ENCODE results near the gene GABPB1. TPM values are rescaled to one million over a fixed set of nuclear protein-coding genes. Genes with fewer than 3 reads are reported as not detected.

The GABPB1 gene
- total and polyA plus RNA-seq, 2 experiments from 2014 or later, result 23.3 to 38.7 TPM

GRCh38 chr15:50247819-50248655 is 107.0 kb downstream of the GABPB1 start:
- Histone ChIP-seq H3K4me1 (ENCODE audit: insufficient read depth) (no peaks in the 10 kb centered on the region), H2AFZ (no peak overlapping the region), H3K4me2 (no peak overlapping the region), H3K27ac (no peak overlapping the region), H3K79me2 (no peaks in the 10 kb centered on the region), H3K4me3 (no peak overlapping the region), H3K27me3 (no peaks in the 10 kb centered on the region), H4K20me1 (ENCODE audit: insufficient read depth, poor library complexity, severe bottlenecking) (no peaks in the 10 kb centered on the region), H3K9me3 (ENCODE audit: low read depth) (no peaks in the 10 kb centered on the region), H3K36me3 (replicated peaks; ENCODE audit: insufficient read depth, low read depth) (no peaks in the 10 kb centered on the region), H3K9me2 (replicated peaks; ENCODE audit: insufficient read depth) (no peaks in the 10 kb centered on the region)
- WGBS (ENCODE audit: low lambda C conversion rate, missing lambda C conversion rate), result 87% methylated on average over 14 of the region's 14 CpGs
- no peak for TF ChIP-seq CTCF (IDR thresholded peaks at IDR 0.05; ENCODE audit: poor library complexity)
- TF ChIP-seq EZH2phosphoT487 (IDR thresholded peaks at IDR 0.05; ENCODE audit: low read depth, severe bottlenecking, unreplicated experiment), result no peak
- TF ChIP-seq EZH2 (IDR thresholded peaks at IDR 0.05; ENCODE audit: borderline replicate concordance), result no peak
- DNase-seq (ENCODE audit: low spot score), result peak; percentile 25

GRCh38 chr15:50246631-50247030 is 108.4 kb downstream of the GABPB1 start:
- H3K4me1 ChIP-seq (ENCODE audit: insufficient read depth), result no peaks in the 10 kb centered on the region
- no peak overlapping the region for H3K27ac ChIP-seq
- no peaks in the 10 kb centered on the region for H3K9me2 ChIP-seq (replicated peaks; ENCODE audit: insufficient read depth)
- H4K20me1 ChIP-seq (ENCODE audit: insufficient read depth, poor library complexity, severe bottlenecking), result no peaks in the 10 kb centered on the region
- H2AFZ ChIP-seq, result no peak overlapping the region
- H3K4me3 ChIP-seq, result no peak overlapping the region
- no peaks in the 10 kb centered on the region for H3K79me2 ChIP-seq
- H3K9me3 ChIP-seq (ENCODE audit: low read depth), result no peaks in the 10 kb centered on the region
- H3K4me2 ChIP-seq, result no peak overlapping the region
- TF ChIP-seq CTCF (IDR thresholded peaks at IDR 0.05; ENCODE audit: poor library complexity), result no peak
- no peak for TF ChIP-seq EZH2phosphoT487 (IDR thresholded peaks at IDR 0.05; ENCODE audit: low read depth, severe bottlenecking, unreplicated experiment)
- TF ChIP-seq EZH2 (IDR thresholded peaks at IDR 0.05; ENCODE audit: borderline replicate concordance), result no peak
- H3K27me3 ChIP-seq, result no peaks in the 10 kb centered on the region
- no peak for DNase-seq (ENCODE audit: low spot score)
- 89% methylated on average over 2 of the region's 2 CpGs for WGBS (ENCODE audit: low lambda C conversion rate, missing lambda C conversion rate)
- H3K36me3 ChIP-seq (replicated peaks; ENCODE audit: insufficient read depth, low read depth), result no peaks in the 10 kb centered on the region

- Histone ChIP-seq H3K4me3 (no peak overlapping the region), H4K20me1 (ENCODE audit: insufficient read depth, poor library complexity, severe bottlenecking) (no peaks in the 10 kb centered on the region), H3K9me3 (ENCODE audit: low read depth) (no peaks in the 10 kb centered on the region), H2AFZ (no peak overlapping the region), H3K36me3 (replicated peaks; ENCODE audit: insufficient read depth, low read depth) (no peaks in the 10 kb centered on the region), H3K9me2 (replicated peaks; ENCODE audit: insufficient read depth) (no peaks in the 10 kb centered on the region), H3K4me1 (ENCODE audit: insufficient read depth) (no peaks in the 10 kb centered on the region), H3K27ac (no peak overlapping the region), H3K27me3 (no peaks in the 10 kb centered on the region), H3K4me2 (no peak overlapping the region), H3K79me2 (no peaks in the 10 kb centered on the region)
- TF ChIP-seq EZH2 (IDR thresholded peaks at IDR 0.05; ENCODE audit: borderline replicate concordance), result no peak
- no peak for TF ChIP-seq EZH2phosphoT487 (IDR thresholded peaks at IDR 0.05; ENCODE audit: low read depth, severe bottlenecking, unreplicated experiment)
- TF ChIP-seq CTCF (IDR thresholded peaks at IDR 0.05; ENCODE audit: poor library complexity), result no peak
- no peak for DNase-seq (ENCODE audit: low spot score)
- WGBS (ENCODE audit: low lambda C conversion rate, missing lambda C conversion rate), result 80% methylated on average over 2 of the region's 2 CpGs
Measured at GRCh38 chr15:50244959-50245624, 109.9 kb downstream of the GABPB1 start.
